Measurements from ENCODE around the gene RPS15A. TPM values are rescaled to one million over a fixed set of nuclear protein-coding genes. Genes with fewer than 3 reads are reported as not detected.

Gene RPS15A
- total and polyA plus RNA-seq, 2 experiments from 2014 or later, result 547 to 1,850 TPM

GRCh38 chr16:18832613-18833012, 42.5 kb upstream of the RPS15A start:
- no peaks in the 10 kb centered on the region for H3K4me1 ChIP-seq (ENCODE audit: low read depth)
- TF ChIP-seq CTCF (IDR thresholded peaks at IDR 0.05; ENCODE audit: low read depth, low read length), result no peak
- H3K4me3 ChIP-seq, result no peak overlapping the region
- no peaks in the 10 kb centered on the region for H3K9me3 ChIP-seq (ENCODE audit: low read depth)
- H3K27ac ChIP-seq, result no peak overlapping the region
- H3K27me3 ChIP-seq, result no peaks in the 10 kb centered on the region
- peaks cover 89% of the 10 kb centered on the region for H3K36me3 ChIP-seq
- no peak for DNase-seq (ENCODE audit: low read depth in 1 of 2, low spot score in 1 of 2)

GRCh38 chr16:18832006-18832405, 41.9 kb upstream of the RPS15A start:
- TF ChIP-seq CTCF (IDR thresholded peaks at IDR 0.05; ENCODE audit: low read depth, low read length), result no peak
- Histone ChIP-seq H3K4me1 (ENCODE audit: low read depth) (no peaks in the 10 kb centered on the region), H3K27me3 (no peaks in the 10 kb centered on the region), H3K27ac (no peak overlapping the region), H3K4me3 (no peak overlapping the region), H3K9me3 (ENCODE audit: low read depth) (no peaks in the 10 kb centered on the region), H3K36me3 (peaks cover 85% of the 10 kb centered on the region)
- no peak for DNase-seq (ENCODE audit: low read depth in 1 of 2, low spot score in 1 of 2)

- Histone ChIP-seq H3K27me3 (no peaks in the 10 kb centered on the region), H3K4me1 (ENCODE audit: low read depth) (no peaks in the 10 kb centered on the region), H3K36me3 (peaks cover 59% of the 10 kb centered on the region), H3K9me3 (ENCODE audit: low read depth) (no peaks in the 10 kb centered on the region), H3K27ac (no peak overlapping the region), H3K4me3 (no peak overlapping the region)
- no peak for DNase-seq (ENCODE audit: low read depth in 1 of 2, low spot score in 1 of 2)
- no peak for TF ChIP-seq CTCF (IDR thresholded peaks at IDR 0.05; ENCODE audit: low read depth, low read length)
Measured at GRCh38 chr16:18829251-18829650, 39.1 kb upstream of the RPS15A start.

- DNase-seq (ENCODE audit: low read depth in 1 of 2, low spot score in 1 of 2), result no peak
- Histone ChIP-seq H3K27ac (no peak overlapping the region), H3K27me3 (no peaks in the 10 kb centered on the region), H3K9me3 (ENCODE audit: low read depth) (no peaks in the 10 kb centered on the region), H3K36me3 (peaks cover 45% of the 10 kb centered on the region), H3K4me1 (ENCODE audit: low read depth) (no peaks in the 10 kb centered on the region), H3K4me3 (no peak overlapping the region)
- TF ChIP-seq CTCF (IDR thresholded peaks at IDR 0.05; ENCODE audit: low read depth, low read length), result no peak
Measured at GRCh38 chr16:18827890-18828289, 37.8 kb upstream of the RPS15A start.

GRCh38 chr16:18816286-18816685, 26.2 kb upstream of the RPS15A start:
- Histone ChIP-seq H3K27ac (peak overlapping the region; percentile 9), H3K4me3 (no peak overlapping the region), H3K9me3 (ENCODE audit: low read depth) (no peaks in the 10 kb centered on the region), H3K36me3 (peaks cover 60% of the 10 kb centered on the region), H3K27me3 (no peaks in the 10 kb centered on the region), H3K4me1 (ENCODE audit: low read depth) (no peaks in the 10 kb centered on the region)
- no peak for DNase-seq (ENCODE audit: low read depth in 1 of 2, low spot score in 1 of 2)
- no peak for TF ChIP-seq CTCF (IDR thresholded peaks at IDR 0.05; ENCODE audit: low read depth, low read length)

- no peak for DNase-seq (ENCODE audit: low read depth in 1 of 2, low spot score in 1 of 2)
- Histone ChIP-seq H3K4me3 (no peak overlapping the region), H3K27ac (no peak overlapping the region), H3K4me1 (ENCODE audit: low read depth) (no peaks in the 10 kb centered on the region), H3K36me3 (peaks cover 69% of the 10 kb centered on the region), H3K27me3 (no peaks in the 10 kb centered on the region), H3K9me3 (ENCODE audit: low read depth) (no peaks in the 10 kb centered on the region)
- TF ChIP-seq CTCF (IDR thresholded peaks at IDR 0.05; ENCODE audit: low read depth, low read length), result no peak
Measured at GRCh38 chr16:18811925-18812324, 21.8 kb upstream of the RPS15A start.
